ENCODE data around the gene MIA3.
"Not testable (repeated sequence)": the region's sequence is repeated elsewhere in the genome, so short reads cannot be mapped to it uniquely, and the experiment has no call there.

The MIA3 gene

DNA sequence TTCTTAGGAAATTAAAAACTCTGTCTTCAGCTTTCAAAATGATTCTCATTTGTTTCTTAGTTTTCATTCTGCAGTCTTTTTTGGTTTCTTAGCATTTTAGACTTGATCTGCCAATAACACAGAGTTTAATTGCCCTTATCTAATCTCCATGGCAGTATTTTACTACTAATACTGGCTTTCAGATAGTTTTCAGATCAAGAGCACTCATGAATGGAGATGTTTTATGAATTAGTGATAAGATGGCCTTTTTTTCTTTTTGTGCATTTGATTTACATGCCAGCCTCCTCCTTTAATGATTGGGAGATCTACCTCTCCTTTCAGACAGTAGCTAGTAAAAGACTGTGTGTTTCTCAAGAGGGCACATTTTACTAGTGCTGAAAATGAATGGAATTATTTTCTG is 5.6 kb downstream of the MIA3 start:
- DNase-seq: no peak

DNA sequence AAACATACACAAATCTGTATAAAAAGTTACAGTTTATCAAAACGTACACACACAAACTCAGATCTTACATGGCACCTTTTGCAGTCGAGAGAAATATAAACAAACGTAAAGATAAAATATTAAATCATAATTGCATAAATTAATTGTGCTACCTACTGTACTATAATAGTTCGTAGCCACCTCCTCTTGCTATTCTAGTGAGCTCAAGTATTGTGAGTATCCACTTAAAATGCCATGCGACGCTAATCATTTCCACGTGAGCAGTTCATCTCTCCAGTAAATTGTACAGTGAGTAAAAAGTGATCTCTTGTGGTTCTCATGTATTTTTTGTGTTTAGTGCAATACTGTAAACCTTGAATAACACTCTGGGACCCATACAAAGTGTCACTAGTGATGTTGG is 6.3 kb downstream of the MIA3 start:
- no peak for DNase-seq

DNA sequence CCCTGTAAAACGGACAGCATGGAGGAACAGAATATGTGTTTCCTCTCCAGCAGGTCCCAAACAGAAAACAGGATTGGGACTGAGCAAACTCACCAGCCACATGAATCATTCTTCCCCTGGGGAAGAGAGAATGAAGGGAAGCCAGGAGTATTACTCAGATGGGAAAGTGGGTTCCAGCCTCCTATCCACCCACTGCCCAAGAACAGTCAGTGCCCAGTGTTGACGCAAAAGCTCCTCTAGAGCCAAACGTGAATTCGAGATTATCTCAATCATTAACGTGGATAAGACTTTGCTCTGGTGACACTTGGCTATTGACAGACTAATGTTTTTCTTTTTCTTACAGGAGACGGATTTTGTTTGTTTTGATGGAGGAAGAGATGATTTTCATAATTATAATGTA is 9.3 kb downstream of the MIA3 start:
- no peak for DNase-seq

DNA sequence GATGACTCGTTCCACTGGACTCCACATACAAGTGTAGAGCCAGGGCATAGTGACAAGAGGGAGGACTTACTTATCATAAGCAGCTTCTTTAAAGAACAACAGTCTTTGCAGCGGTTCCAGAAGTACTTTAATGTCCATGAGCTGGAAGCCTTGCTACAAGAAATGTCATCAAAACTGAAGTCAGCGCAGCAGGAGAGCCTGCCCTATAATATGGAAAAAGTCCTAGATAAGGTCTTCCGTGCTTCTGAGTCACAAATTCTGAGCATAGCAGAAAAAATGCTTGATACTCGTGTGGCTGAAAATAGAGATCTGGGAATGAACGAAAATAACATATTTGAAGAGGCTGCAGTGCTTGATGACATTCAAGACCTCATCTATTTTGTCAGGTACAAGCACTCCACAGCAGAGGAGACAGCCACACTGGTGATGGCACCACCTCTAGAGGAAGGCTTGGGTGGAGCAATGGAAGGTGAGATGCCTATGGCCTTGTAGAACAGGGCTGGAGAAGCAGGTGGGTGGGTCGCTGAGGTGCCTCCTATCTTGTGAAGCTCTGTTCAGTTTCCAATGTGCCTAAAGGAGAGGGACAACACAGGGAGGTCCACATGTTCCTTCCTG is 12.1 kb downstream of the MIA3 start:
- no peak for DNase-seq

DNA sequence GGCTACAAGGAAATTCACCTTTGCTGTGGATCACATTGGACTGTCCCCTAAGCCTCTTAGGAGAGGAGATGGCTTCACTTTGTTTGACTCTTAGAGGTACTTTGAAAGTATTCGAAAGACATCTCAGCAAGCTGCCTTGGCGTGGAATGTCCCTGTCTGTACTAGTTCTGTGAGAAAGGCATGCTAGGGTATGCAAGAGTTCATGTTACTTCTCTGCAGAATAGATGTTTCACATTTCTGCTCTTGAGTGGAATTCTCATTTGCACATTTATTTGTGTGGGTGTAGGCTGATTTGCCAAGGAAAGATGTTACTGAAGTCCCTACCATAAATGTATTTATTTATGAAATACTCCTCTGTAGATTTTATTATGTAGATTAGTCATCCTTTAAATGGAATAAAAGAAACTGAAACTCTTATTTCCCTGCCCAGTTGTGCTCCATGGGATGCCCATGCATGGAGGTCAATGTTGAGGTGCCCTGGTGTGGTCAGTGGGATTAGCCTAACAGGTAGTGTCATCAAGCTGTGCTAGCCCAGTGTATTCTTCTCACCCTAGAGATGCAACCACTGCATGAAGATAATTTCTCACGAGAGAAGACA is 13.8 kb downstream of the MIA3 start:
- DNase-seq: no peak

DNA sequence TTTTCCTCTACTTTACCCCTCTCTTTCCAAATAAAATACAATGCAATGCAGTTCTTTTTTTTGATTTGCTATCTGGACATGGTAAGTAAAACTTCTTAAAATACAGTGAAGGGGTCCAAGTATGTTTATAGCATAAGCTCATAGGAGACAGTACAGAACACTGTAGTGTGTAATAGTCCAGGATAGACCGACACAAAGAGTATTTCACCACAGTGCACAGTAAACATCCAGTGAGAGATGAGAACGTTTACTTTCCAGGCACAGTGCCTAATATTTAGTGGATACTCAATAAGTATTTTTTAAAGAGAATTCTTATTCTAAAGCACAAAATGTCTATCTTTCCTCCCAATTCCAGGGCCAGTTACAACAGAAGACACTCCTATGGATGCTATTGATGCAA is 14.9 kb downstream of the MIA3 start:
- no peak for DNase-seq

DNA sequence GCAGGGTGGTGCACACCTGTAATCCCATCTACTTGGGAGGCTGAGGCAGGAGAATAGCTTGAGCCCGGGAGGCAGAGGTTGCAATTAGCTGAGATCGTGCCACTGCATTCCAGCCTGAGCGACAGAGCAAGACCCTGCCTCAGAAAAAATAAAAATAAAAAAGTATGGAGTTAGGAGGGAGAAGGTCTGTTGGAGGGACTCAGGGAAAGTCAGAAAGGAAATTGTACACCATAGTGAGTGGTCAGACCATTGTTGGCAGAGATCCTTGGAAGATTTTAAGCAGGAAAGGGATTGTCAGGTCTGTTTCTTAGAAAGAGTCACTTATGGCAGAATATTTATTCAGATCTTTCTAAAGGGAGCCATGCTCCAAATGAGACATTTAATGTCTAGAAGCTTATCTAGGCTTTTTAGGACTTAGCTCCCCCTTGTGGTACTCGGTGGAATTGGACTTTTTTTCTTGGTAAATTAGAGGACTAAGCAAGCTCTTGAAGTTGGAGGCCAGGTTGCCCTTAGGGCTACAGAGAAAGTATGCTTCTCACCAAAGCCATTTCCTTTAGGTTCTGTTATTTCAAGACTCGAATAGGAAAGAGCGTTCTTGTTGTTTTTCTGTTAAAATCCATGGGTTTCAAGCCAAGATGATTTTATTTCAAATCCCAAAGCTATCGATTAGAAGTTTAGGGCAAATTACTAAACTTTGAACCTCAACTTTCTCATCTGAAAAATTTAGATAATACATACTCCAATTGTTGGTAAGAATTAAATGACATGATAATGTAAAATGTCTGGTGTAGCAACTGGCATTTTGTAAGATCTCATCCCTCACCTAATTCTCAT is 16.5 kb downstream of the MIA3 start:
- peak; percentile 25 to 40 for DNase-seq

DNA sequence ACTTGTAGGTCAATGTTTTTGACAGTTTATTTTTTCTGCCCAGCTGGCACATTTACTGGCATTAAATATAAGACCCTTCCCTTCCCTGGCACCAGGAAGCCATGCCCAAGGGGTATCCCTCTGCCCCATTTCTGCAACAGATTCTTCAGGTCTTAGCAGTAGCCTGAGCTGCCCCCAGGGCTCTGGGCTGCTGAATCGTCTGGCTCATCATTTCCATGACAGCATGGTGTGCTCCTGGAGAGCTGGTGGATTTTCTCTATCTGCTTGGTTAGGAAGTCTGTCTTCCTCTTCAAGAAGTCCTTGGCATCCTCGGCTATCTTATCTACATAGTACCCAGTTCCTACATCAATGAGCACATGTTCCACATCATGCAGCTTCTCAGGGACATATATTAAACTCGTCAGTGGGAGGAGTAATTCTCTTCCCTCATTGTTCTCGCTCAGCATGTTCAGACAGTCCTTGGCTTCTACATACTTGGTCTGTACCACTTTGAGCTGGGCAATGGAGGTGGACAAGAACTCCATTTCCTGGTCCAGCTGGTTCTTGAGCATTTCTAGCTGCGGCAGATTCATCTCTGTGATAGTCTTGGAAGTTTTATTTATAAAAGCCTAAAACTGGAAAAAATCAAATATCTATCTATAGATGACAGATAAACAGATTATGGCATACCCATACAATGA is 23.5 kb downstream of the MIA3 start:
- DNase-seq: no peak

DNA sequence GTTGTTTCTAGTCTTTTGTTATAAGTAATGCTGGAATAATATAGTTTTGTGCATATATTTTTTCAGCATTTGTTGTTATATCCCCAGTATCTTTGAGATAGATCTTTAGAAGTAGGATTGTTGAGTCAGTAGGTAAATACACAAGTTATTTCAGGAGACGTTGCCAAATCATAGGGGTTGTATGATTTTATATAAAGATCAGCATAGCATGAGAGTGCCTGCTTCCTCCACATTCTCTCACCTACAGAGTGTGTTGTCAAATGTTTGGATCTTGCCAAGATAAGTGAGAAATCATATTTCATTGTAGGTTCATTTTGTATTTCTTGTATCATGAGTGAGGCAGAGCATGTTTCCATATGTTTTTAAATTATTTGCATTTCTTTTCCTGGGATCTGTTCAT is 24.6 kb downstream of the MIA3 start:
- DNase-seq: no peak

DNA sequence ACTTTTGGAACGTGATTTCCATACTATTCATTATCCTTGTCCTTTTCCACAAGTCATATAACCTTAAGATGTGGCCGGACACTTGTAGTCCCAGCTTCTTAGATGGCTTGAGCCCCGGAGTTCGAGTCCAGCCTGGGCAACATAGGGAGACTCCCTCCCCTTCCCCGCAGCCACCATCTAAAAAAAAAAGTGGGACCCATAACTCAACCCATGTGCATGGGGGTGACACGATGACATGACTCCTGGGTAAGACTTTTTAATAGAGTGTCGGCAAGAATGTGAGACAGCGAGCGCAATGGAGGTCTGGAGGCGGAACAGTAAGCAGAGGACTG is 25.7 kb downstream of the MIA3 start:
- DNase-seq: no peak

DNA sequence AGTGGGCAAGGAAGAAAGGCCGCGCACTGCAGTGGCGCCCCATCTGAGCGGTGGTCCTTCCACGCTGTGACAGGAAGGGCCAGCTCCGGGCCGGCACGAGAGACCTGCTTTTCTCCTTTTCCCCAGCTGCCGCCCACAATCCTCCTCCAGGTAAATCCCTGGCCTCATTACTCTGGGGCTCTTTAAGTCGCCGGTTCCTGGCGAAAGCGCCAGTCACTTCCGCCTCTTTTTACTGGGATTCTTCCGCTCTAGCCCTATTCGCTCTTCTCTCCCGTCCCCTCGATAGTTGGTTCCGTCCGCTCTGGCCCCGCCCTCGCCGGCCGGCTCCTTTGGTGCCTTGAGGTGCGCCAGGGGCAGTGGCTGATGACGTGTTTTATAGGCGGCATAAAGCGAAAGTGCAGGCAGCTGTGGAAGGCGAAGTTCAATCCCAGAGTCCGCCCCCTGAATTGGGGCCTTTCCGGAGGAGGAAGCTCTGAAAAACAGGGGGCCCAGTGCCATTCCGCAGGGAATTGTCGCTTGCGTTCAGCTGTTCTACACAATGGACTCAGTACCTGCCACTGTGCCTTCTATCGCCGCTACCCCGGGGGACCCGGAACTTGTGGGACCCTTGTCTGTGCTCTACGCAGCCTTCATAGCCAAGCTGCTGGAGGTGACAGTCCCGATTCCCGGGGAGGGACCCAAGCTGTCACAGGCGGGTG is 26.2 kb downstream of the MIA3 start:
- peak; percentile 94 to 97 for DNase-seq

DNA sequence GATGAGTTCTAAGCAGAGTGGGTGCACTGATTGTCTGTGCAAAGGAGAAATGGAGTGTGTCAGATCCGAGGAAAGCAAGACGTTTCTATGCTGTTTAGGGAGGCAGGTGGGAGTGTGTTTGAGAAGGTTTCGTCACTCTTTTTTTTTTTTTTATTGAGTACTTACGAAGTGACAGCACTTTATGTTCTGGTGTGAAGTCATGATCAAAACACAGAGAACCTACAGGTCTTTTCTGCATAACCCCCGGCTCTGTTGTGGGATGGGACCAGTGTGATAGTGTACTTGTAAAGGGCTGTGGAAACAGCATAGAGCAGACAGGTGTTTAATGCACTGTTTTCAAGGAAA is 26.7 kb downstream of the MIA3 start:
- no peak for DNase-seq

DNA sequence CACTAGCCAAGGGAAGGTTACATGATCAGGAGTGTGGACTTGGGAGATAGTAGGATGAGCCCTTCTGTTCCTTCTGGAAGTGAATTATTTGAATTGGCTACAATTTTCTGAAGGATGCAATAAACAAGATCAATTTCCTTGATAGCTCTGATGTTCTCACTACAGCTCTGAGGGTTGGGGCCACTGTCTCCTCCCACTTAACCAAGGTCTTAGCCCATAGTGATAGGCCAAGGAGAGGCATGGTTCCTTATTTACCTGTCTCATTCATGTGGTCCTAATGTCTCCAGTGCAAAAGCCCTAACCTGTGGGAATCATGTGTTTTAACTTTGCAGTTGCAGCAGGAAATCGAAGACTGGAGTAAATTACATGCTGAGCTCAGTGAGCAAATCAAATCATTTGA is 34.8 kb downstream of the MIA3 start:
- no peak for DNase-seq

DNA sequence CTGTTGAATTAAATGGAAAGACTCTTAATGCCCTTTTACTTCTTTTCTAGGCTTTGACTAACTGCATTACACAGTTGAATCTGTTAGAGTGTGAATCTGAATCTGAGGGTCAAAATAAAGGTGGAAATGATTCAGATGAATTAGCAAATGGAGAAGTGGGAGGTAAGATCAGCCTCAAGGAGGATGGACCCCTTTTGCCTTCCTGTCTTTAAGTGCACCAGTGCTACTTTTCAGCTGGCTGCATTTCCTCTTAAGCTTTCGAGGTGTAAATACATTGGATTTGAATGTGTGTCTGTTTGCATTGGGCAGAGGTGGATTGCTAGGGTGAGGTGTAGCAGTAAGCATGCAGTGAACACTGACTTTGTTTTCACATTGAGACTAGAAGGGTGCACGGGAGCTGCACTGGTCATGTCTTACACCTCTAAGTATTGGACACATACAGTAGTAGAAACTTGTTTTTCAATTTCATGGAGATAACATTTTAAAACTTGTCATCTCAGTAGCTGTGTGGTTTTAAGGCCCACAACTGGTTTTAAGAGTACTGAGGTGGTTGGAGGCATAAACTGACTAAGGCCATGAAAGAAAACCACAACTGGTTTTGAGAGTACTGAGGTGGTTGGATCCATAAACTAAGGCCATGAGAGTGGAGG is 35.4 kb downstream of the MIA3 start:
- no peak for DNase-seq

DNA sequence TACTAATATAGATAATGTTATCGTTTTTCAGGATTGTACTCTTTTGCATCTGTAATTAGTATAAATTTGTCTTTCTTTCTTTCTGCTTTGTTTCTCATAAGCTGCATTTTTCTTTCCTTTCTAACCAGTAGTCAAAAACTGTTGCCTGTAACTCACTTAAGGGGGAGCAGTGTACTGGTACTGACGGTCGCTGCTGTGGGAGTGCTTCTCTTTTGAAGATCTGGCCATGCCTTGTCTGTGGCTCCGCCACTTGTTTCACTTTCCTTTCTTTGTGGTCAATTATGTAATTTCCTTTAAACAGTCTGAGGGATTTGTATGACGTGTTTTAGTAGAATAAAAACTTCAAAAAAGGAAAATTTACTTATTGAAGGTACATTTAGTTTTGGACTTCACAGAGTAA is 37.0 kb downstream of the MIA3 start:
- DNase-seq: peak; percentile 23 to 82

DNA sequence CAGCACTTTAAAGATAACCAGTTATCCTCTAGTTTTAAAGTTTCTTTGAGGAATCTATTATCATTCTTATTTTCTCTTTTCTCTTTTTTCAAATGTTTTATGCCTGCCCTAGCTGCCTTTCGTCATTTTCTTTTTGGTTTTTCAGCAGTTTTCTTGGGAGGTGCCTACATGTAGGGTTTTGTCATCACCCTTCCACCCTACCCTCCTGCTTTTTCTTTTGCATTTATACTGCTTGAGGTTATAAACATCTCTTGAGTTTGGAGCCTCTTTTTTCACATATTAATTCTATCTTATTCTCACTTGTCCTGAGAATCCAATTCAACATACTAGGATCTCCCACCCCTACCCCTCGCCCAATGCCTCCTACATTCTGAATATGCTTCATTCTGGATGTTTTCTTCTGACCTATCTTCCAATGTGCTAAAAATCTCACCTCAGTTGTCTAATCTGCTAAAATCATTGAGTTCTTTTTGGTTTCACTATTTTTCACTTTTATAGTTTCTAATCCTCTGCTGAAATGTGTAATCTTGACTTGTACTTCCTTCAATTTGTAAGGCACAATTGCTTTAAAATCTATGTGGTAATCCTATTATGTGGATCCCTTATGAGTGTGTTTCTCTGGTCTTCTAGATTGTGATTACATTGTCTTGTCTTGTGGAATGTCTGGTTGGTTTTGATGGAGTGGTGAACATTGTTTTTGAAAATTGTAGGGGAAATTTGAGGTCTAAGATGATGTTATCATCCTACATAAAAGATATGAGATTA is 38.7 kb downstream of the MIA3 start:
- DNase-seq: no peak

DNA sequence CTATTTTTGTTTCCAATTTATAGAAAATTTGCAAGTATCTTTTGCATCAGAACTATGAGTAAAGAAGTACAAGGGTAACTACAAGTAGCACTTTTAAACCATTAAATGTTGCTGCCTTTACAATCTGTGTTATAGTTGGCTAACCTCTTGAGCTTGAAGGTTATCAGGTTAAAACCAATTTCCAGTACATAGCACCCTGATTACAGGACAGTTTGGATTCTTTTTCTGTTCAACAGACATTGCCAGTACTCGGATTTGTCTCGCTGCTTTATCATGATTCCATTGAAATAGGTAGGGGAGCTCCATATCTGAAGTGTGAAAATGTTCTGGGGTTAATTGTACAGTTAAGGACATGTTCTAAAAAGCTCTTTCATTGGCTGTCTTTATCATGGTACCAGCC is 40.0 kb downstream of the MIA3 start:
- DNase-seq: no peak

DNA sequence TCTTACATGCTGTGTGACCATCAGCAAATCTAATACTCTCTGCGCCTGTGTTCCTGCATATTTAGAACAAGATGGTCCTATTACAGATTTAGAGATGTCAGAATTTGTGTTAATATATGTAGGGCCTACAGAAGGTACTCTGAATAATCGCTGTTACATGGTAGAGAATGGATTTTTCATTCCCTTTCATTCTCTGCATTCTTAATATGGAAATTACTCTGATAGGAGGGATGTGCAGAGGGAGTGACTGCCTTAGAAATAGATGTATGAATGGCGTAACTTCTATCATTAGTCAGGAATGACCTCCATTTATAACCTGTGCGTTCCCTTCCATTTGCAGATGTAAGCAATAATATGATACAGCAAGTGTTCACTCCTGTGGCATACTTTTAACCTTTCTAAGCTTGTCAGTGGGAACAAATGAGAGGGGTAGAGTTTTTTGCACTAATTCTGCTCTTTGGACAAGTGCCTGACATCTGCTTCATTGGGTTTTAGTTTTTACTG is 45.6 kb downstream of the MIA3 start:
- DNase-seq: no peak

DNA sequence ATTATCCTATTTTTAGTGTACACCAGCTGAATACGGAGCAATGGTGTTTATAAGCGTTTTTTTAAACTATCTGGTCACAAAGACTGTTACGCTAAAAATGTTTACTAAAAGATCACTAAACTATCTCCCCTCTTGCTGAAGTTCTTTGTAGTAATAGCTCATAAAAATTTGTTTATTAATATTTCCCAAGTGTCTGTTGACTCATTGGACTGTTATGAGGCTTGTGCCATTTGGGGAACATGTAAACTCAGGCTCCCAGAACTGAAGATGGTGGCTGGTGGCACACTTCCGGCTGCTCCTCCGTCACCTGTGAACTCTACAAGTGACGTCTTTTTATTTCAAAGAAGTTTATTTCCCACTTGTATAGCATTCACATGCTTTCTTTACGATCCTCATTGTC is 48.1 kb downstream of the MIA3 start:
- DNase-seq: no peak

DNA sequence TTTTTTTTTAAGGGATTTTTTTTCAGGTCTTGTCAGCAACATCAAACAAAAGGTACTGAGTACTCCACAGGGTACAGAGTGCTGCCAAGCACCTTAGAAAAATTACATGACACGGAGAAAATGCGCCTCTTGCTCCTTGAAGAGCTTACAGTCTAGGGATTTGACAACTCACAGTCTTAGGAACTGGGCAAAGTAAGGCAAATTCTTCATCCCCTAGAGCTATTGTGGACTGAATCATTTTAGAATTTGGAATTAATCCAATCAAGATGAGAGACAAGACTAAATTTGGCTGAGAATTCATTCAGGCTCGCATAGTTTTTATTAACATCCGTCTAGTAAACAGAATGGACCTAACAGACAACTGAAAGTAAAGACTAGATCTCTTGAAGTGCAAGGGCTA is 50.3 kb downstream of the MIA3 start:
- DNase-seq: not testable (repeated sequence)

DNA sequence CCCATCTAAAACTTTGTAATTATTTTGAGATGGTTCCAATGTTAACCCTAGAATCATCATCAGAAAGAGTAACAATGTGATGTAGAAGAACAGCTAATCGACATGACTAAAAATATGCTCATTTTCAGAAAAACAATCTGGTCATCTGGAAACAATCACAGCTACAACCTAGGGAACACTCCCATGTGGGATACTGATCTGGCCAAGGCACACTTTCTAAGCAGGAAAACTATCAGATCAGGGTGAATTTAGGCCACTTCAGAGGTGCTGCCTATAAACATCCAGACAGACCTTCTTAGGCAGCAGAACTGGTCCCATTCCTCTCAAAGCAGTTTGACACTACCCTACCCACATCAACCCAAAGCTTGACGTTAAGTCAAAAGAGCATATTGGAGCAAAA is 51.2 kb downstream of the MIA3 start:
- DNase-seq: not testable (repeated sequence)

DNA sequence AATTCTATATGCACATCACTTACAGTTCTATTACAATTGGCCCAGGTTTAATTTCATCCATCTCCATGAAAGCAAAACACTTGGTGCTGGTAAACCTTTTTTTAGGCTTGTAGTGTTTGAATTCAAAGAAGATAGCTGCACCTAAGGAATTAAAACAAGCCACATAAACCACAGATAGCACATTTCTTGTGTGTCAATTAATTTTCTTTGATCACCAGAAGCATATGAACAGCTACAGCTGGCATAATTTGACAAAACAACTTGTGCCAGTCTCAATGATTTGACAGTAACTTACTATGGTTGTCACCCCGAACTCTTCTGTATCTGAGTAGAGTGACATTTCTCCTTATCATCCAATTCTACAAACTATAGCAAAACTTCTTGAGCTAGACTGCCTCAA is 52.2 kb downstream of the MIA3 start:
- no peak for DNase-seq
